Stimulated activated CD8-positive, alpha-beta memory T cell treated with anti-CD3 and anti-CD28 coated beads, Interleukin-15, amount 100 ng/mL, for 48 hours (primary cell): Measurements from ENCODE around the gene MMRN2.
A peak's percentile ranks its signal among the peaks of the same experiment; 100 is the strongest.
"Not testable (repeated sequence)": the region's sequence is repeated elsewhere in the genome, so short reads cannot be mapped to it uniquely, and the experiment has no call there.

Experiments used
- DNase-seq, 2 donors: peaks; one replicate each; pipeline ENCODE4 v3.0.0-alpha.2; 2020; ENCODE audit warnings: low read depth in 2 of 2

Gene MMRN2

DNA sequence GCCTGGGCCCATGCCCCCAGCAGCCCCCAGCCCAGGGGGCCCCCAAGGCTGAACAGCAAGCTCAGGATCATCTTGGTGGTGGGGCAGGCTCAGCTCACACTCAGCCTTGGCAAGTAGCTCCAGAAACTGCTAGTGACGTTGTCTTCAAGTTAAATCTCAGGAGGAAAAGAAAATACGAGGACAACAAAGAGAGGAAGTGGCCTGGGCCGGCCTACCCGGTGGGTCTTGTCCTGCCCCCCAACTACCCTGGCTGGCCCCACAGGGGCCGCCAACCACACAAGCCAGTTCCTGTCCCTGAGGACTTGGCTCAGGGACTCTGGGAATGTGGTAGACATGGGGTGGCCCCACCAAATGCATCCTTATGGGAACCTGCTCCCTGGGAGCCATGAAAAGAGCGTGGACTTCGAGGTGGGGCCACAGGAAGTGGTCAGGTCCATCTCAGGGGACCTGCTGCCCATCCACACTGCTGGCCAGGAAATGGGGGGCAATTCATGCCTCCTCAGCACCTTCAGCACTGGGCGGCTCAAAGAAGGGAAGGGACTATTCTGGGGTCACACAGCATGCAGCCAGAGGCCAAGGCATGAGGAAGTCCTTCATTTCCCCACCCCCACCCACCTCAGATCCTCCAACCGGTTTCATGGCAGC, at the start of gene MMRN2:
MMRN2 (minus strand) TSS at position 145 of the 645 bp plus-strand sequence; CDS start at position 71, 74 bp downstream.
- no peak for DNase-seq

DNA sequence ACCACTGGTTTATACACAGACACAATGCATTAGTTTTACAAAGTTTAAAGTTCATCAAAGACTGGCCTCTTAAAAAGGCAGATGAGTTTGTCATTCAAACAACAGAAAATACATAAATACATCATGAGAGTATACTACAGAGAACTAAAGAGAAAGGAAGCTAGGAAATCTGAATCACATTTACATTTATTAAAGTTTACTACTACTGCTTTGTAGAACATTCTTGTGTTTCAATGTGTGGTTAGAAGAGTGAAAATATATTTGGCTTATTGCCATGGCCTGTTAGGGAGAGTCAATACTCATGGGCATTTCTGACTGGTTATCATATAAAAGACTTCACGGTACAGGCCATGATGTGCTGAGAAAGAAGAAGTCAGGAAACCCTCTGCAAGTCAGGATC, 49.7 kb upstream of the MMRN2 start:
- not testable (repeated sequence) for DNase-seq

DNA sequence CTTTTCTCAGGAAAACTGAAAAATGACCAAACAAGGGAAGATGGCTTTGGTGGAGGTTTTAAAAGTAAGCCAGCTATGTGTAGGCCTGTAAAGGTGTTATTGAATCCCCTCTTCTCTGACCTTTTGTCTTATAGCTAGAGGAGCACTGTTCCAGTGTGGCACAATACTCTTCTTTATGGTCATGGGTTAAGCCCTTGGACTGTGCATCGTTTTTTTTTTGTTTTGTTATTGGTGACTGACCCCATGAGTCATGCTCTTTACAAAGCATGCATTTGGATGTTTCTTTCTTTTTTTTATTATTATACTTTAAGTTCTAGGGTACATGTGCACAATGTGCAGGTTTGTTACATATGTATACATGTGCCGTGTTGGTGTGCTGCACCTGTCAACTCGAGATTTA, 43.1 kb upstream of the MMRN2 start:
- no peak for DNase-seq

GRCh38 chr10:86999802-87000403, 42.5 kb upstream of the MMRN2 start:
- DNase-seq, result not testable (repeated sequence)

DNA sequence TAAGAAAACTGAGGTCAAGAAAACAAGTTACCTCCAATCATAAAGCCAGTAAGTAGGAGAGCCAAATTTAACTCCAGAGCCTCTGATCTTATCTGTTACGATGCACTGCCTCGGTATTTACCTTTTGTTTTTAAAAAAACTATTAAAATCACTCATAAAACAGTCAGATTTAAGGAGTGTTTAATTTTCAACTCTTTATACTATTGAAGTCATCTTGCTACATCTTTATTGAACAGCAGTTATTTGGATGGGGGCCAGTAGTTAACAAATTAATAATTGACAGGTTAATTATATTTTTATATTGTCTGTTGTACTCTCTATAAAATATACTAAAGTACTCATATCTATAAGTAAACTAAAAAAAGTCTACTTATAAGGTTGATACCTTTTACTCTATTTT, 35.5 kb upstream of the MMRN2 start:
- DNase-seq, result no peak

DNA sequence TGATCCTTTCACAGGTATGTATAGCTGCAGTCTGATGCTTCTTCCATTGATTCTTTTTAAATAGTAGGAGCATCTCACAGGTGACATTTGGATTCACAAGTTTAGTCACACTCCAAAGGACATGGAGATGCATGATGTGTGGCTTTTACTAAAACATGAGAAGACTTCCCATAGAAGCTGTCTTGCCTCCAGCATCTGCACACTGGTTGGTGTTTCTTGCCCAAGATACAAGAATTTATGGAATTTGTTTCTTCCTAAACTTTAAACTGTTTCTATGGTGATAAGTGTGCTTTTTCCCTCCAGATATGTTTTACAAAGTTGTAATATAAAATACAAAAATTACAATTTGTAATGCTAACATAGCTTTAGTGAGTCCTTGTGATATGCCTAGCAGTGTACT, 35.0 kb upstream of the MMRN2 start:
- no peak for DNase-seq

DNA sequence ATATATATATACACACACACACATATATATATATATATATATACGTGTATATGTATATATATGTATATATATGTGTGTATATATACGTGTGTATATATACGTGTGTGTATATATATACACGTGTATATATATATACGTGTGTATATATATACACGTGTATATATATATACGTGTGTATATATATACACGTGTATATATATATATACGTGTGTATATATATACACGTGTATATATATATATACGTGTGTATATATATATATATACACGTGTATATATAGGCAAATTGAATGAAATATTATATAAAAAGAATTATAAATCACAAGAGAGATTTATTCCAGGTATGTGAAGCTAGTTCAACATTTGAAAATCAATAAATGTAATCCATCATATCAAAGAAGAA, 33.9 kb upstream of the MMRN2 start:
- DNase-seq, result not testable (repeated sequence)

DNA sequence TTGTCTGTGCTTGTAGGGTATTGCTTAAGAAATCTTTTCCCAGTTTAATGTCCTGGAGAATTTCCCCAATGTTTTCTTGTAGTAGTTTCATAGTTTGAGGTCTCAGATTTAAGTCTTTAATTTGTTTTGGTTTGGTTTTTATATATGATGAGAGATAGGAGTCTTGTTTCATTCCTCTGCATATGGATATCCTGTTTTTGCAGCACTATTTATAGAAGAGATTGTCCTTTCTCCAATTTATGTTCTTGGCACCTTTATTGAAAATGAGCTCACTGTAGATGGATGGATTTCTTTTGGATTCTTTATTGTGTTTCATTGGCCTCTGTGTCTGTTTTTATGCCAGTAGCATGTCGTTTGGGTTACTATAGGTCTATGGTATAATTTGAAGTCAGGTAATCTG, 31.1 kb upstream of the MMRN2 start:
- no peak for DNase-seq

DNA sequence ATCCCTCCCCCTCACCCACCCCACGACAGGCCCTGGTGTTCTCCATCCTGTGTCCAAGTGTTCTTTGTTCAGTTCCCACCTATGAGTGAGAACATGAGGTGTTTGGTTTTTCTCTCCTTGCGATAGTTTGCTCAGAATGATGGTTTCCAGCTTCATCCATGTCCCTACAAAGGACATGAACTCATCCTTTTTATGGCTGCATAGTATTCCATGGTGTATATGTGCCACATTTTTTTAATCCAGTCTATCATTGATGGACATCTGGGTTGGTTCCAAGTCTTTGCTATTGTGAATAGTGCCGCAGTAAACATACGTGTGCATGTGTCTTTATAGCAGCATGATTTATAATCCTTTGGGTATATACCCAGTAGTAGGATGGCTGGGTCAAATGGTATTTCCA, 27.1 kb upstream of the MMRN2 start:
- not testable (repeated sequence) for DNase-seq

DNA sequence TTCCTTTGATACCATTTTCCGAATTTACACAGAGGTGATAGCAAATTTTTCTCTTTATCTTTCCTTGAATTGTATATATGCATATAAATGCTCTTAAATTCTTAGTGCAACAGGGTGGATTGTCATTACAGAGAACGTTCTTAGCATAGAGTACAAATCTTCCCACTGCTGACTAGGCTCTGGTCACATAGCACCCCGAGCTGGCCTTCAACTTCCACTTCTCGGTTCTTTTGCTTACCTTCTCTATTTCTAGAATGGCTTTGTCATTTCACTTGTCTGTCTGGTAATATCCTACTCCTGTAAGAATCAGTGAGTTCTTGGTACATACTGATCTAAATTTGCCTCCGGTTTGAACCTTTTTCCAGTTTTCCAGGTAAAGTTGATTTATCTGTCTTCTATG, 24.3 kb upstream of the MMRN2 start:
- DNase-seq, result no peak

- DNase-seq, result not testable (repeated sequence)
Observed at GRCh38 chr10:86981020-86981419, 23.6 kb upstream of the MMRN2 start.

DNA sequence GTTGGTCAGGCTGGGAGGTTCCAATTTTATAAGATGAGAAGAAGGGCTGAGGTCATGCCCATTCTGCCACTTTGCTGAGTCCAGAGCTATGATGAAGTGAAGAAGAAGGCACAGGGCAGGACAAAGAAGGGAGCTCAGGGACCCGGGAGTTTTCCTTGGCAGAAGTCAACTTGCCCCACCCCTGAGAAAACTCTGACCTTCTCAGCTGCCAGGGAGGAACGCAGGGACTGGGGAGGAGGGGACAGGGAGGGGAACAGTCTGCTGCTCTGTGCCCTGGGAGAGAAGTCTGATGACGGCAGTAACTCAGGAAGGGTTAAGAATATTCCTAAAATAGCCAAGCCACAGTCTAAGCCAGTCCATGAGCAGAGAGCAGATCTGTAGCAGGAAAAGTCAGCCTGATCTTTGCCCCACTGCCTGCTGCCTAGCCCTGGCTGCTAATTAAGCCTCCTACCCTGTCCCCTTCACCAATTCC, 22.6 kb upstream of the MMRN2 start:
- DNase-seq, result no peak

DNA sequence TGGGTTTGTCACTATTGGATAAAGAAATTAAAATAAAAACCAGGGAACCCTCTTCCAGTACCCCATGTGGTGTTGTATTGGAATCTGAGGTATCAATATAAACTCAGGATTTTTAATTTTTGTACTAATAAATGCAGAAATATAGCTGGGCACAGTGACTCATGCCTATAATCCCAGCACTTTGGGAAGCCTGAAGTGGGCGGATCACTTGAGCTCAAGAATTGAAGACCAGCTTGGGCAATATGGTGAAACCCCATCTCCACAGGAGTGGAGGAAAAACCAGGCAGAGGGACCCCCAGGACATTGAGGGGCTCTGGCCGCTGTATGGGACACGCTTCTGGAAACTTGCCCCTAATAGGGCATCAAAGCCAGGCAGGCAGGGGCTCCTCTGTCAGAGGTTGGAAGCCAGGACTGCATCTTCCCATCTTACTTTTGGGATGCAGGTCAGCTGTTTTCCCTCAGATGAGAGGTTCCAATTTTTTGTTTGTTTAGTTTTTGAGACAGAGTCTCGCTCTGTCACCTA, 21.9 kb upstream of the MMRN2 start:
- no peak for DNase-seq

DNA sequence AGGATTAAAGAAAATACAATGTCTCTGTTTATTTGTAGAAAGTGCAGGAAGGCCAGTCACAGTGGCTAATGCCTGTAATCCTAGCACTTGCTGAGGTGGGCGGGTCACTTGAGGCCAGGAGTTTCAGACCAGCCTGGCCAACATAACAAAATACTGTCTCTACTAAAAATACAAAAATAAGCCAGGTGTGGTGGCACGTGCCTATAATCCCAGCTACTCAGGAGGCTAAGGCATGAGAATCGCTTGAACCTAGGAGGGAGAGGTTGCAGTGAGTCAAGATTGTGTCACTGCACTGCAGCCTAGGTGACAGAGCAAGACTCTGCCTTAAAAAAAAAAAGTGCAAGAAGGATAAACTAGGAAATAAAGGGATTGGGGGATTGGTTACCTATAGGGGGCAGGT, 21.0 kb upstream of the MMRN2 start:
- DNase-seq, result not testable (repeated sequence)

- DNase-seq, result no peak
Observed at GRCh38 chr10:86976362-86977056, 19.1 kb upstream of the MMRN2 start.

DNA sequence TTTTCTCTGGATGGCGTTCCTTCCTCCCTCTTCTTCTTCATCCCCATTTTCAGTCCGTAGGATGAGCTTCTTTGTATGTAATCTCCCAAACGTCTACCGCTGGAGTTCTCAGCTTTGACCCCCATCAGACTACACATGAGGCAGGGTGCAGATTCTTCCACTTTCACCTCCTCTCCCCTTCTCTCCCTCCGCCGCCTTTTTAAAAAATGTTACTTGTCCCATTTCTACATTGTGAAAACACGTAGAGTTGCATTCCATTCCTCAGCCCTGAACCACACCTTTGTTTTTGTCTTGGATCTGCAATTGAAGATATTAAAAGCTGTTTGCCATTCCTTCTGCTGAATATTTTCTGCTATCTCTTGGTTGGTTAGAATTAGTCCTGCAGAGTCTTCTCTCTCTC, 17.1 kb upstream of the MMRN2 start:
- DNase-seq, result no peak

DNA sequence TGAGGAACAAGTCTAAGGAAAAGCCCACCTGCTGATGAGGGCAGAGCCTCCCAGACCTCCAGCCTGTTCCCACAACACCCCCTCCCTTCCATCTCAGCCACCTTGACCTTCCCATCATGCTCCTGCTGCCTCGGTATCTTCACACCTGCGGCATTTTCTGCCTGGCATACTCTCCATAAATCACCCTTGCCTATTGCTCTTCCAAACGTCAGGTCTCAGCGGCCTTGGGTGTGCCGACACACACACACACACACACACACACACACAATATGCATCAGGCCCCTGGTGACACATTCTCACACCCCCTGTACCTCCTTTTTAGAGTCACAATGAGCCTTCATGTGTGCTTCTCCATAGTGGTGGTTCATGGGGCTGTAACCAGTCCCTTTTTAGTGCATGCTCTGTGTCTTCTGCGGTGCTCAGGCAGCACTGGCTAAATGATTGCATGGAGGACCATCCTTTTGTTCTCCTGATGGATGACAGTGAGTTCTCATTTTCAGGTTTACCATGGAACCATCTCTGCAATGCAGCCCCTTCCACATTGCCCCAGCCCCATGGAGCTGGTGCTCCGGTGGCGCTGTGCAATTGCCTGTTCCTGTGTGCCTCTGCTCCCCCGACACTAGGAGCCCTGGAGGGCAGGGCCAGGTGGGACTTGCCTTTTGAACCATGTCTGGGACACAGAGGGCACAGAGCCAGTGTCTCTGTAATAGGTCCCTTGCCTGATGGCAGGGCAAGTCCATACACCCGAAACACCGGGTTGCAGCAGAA, 15.4 kb upstream of the MMRN2 start:
- no peak for DNase-seq

- DNase-seq, result peak; percentile 75 to 78
Observed at GRCh38 chr10:86971232-86971991, 14.0 kb upstream of the MMRN2 start.

- DNase-seq, result no peak
Observed at GRCh38 chr10:86970982-86971231, 13.5 kb upstream of the MMRN2 start.

GRCh38 chr10:86970162-86970981, 13.0 kb upstream of the MMRN2 start:
- no peak for DNase-seq
